Superior temporal gyrus (tissue), 1 donor: ENCODE measurements around the gene OR2T2.
"Not testable (repeated sequence)": the region's sequence is repeated elsewhere in the genome, so short reads cannot be mapped to it uniquely, and the experiment has no call there.

Experiments
- DNase-seq: peaks from one replicate; pipeline ENCODE4 v3.0.0-alpha.2; 2016; ENCODE audit errors: extremely low spot score

Gene OR2T2

GRCh38 chr1:248445399-248445798 lies at the start of gene OR2T2:
Gene OR2T2 (plus strand): TSS chr1:248445637. CDS start chr1:248452798, 7,161 bp downstream.
- not testable (repeated sequence) for DNase-seq

GRCh38 chr1:248402748-248403147 lies 42.7 kb upstream of the OR2T2 start, which contains the start of gene OR2T1:
Gene OR2T1 (plus strand): TSS chr1:248403048. CDS start chr1:248406148, 3,100 bp downstream.
- no peak for DNase-seq

GRCh38 chr1:248404024-248404423 lies 41.4 kb upstream of the OR2T2 start:
- no peak for DNase-seq

- DNase-seq = no peak
Measured at GRCh38 chr1:248406721-248407692, 38.4 kb upstream of the OR2T2 start.

- DNase-seq = no peak
Measured at GRCh38 chr1:248416226-248416625, 29.2 kb upstream of the OR2T2 start.

GRCh38 chr1:248417854-248418253 lies 27.6 kb upstream of the OR2T2 start:
- no peak for DNase-seq

- no peak for DNase-seq
Measured at GRCh38 chr1:248421384-248421783, 24.1 kb upstream of the OR2T2 start.

GRCh38 chr1:248427526-248428191 lies 17.8 kb upstream of the OR2T2 start:
- not testable (repeated sequence) for DNase-seq

GRCh38 chr1:248428192-248428533 lies 17.3 kb upstream of the OR2T2 start:
- not testable (repeated sequence) for DNase-seq

- not testable (repeated sequence) for DNase-seq
Measured at GRCh38 chr1:248431683-248432082, 13.8 kb upstream of the OR2T2 start.

- not testable (repeated sequence) for DNase-seq
Measured at GRCh38 chr1:248432201-248432600, 13.2 kb upstream of the OR2T2 start.

GRCh38 chr1:248433811-248434415 lies 11.5 kb upstream of the OR2T2 start:
- DNase-seq = not testable (repeated sequence)

GRCh38 chr1:248434913-248435312 lies 10.5 kb upstream of the OR2T2 start:
- not testable (repeated sequence) for DNase-seq

GRCh38 chr1:248436303-248436702 lies 9.1 kb upstream of the OR2T2 start:
- not testable (repeated sequence) for DNase-seq

- not testable (repeated sequence) for DNase-seq
Measured at GRCh38 chr1:248438668-248439067, 6.8 kb upstream of the OR2T2 start.

GRCh38 chr1:248439283-248439682 lies 6.2 kb upstream of the OR2T2 start:
- not testable (repeated sequence) for DNase-seq

GRCh38 chr1:248442500-248443277 lies 2.7 kb upstream of the OR2T2 start:
- not testable (repeated sequence) for DNase-seq

GRCh38 chr1:248444603-248445002 lies 834 bp upstream of the OR2T2 start:
- DNase-seq = not testable (repeated sequence)

GRCh38 chr1:248448409-248449074 lies 3.1 kb downstream of the OR2T2 start:
- not testable (repeated sequence) for DNase-seq

GRCh38 chr1:248449821-248450465 lies 4.5 kb downstream of the OR2T2 start:
- DNase-seq = not testable (repeated sequence)
